ENCODE measurements around the gene RESF1. TPM values are rescaled to one million over a fixed set of nuclear protein-coding genes. Genes with fewer than 3 reads are reported as not detected.

RESF1 gene
- total and polyA plus RNA-seq, 10 of the 15 experiments (the other 5 are each of a cell fraction or from before 2014, with no cell fraction given) = 18.9 to 81.8 (median 39.7) TPM

DNA sequence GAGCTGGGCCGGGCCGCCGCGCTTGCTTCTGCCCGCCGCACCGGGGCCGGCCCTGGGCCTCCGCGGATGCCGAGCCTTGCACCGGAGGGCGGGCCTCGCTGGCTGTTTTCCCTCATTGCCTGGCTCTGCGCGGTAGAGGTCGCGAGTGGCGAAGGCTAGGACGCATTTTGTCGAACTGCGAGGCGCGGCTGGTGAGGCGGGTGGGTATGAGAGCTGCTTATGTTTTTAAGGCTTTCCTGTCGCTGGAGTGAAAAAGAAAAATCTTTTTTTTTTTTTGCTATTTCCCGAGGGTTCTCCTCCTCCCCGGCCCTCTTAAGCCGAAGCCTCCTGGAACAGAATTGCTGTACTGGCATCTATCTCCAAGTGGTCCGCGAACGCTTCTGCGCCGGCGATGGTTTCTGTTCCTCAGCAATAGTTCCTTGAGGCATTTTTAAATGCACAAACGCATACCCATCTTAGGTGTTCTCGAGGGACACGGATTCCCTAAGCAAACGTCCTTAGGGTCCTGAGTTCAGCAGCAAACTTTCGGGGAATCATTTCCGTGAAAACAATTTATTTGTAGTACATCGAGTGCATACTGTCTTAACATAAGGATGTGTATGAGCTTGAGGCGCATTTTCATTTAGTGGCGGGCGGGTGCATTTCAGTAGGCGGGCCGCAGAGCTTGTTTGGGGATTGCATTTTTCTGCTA is 631 bp downstream of the RESF1 start (continued):
- TF ChIP-seq, protein P1, sequence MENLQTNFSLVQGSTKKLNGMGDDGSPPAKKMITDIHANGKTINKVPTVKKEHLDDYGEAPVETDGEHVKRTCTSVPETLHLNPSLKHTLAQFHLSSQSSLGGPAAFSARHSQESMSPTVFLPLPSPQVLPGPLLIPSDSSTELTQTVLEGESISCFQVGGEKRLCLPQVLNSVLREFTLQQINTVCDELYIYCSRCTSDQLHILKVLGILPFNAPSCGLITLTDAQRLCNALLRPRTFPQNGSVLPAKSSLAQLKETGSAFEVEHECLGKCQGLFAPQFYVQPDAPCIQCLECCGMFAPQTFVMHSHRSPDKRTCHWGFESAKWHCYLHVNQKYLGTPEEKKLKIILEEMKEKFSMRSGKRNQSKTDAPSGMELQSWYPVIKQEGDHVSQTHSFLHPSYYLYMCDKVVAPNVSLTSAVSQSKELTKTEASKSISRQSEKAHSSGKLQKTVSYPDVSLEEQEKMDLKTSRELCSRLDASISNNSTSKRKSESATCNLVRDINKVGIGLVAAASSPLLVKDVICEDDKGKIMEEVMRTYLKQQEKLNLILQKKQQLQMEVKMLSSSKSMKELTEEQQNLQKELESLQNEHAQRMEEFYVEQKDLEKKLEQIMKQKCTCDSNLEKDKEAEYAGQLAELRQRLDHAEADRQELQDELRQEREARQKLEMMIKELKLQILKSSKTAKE (IDR thresholded peaks at IDR 0.05; ENCODE audit: low read depth, poor library complexity, severe bottlenecking) = peak; percentile 14
- TF ChIP-seq POLR2AphosphoS5 (IDR thresholded peaks at IDR 0.05; ENCODE audit: low read length) (peak; percentile 48; the same call in 1 of the 2 replicates), ZNF24 (IDR thresholded peaks at IDR 0.05) (no peak), POLR2A (IDR thresholded peaks at IDR 0.05; ENCODE audit: low read depth, low read length) (no peak), SPI1 (IDR thresholded peaks at IDR 0.05; ENCODE audit: borderline replicate concordance, insufficient read depth, low read depth, low read length) (peak; percentile 87), RUNX3 (IDR thresholded peaks at IDR 0.05; ENCODE audit: low read length) (peak; percentile 37; the same call in 1 of the 2 replicates), ZNF217 (IDR thresholded peaks at IDR 0.05) (peak; percentile 32; the same call in 1 of the 2 replicates), FOXK2 (IDR thresholded peaks at IDR 0.05) (no peak), STAT3 (IDR thresholded peaks at IDR 0.05; ENCODE audit: low read depth, low read length) (no peak), NRF1 (conservative IDR thresholded peaks at IDR 0.05; ENCODE audit: low read depth, low read length) (no peak)
- TF ChIP-seq, protein P2, sequence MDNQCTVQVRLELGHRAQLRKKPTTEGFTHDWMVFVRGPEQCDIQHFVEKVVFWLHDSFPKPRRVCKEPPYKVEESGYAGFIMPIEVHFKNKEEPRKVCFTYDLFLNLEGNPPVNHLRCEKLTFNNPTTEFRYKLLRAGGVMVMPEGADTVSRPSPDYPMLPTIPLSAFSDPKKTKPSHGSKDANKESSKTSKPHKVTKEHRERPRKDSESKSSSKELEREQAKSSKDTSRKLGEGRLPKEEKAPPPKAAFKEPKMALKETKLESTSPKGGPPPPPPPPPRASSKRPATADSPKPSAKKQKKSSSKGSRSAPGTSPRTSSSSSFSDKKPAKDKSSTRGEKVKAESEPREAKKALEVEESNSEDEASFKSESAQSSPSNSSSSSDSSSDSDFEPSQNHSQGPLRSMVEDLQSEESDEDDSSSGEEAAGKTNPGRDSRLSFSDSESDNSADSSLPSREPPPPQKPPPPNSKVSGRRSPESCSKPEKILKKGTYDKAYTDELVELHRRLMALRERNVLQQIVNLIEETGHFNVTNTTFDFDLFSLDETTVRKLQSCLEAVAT (IDR thresholded peaks at IDR 0.05) = peak; percentile 64; the same call in 1 of the 2 replicates
- TF ChIP-seq, protein P3, sequence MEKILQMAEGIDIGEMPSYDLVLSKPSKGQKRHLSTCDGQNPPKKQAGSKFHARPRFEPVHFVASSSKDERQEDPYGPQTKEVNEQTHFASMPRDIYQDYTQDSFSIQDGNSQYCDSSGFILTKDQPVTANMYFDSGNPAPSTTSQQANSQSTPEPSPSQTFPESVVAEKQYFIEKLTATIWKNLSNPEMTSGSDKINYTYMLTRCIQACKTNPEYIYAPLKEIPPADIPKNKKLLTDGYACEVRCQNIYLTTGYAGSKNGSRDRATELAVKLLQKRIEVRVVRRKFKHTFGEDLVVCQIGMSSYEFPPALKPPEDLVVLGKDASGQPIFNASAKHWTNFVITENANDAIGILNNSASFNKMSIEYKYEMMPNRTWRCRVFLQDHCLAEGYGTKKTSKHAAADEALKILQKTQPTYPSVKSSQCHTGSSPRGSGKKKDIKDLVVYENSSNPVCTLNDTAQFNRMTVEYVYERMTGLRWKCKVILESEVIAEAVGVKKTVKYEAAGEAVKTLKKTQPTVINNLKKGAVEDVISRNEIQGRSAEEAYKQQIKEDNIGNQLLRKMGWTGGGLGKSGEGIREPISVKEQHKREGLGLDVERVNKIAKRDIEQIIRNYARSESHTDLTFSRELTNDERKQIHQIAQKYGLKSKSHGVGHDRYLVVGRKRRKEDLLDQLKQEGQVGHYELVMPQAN (conservative IDR thresholded peaks at IDR 0.05) = peak; percentile 20; the same call in 1 of the 2 replicates

Measured in GM12878 (cell line).